HL-60/S4 treated with retinoic acid at 250 ng/mL for 4 days and 3 days (cell line): ENCODE data around the gene LARP4B.

Experiments
- in situ Hi-C: fragments of 300-500 bp; cut with MboI; formaldehyde crosslinking; loops from 2 replicates; pipeline ENCODE4 v1.7.0; 2022; ENCODE audit warnings: low sequenced_read_pairs

Gene LARP4B

DNA sequence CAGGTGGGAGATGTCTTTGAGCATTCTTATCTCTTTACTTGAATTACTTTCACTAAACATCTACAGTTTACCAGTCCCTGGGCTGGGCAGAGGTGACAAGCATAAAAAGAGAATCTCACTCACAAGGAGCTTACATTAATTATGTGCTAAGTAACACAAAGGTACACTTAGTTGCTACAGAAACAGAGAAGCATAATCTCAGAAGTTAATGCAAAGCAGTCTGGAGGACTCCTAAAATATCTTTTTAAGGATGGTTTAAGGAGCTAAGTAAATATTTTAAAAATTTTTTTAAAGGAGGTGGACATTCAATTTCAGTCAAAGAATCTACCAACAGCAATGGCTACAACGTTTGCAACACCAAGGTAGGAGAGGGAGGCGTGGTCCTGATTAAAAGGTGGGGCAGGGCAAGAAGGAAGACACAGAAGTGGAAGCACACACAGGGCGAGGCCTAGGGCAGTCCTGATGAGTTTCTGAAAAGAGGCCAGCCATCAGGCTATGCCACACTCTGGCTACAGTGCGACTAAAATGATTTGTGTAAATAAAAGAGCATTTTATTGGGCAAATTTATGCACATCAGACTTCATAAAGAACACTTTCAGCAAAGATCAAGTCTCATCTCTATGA, 5.3 kb downstream of the LARP4B start:
- in situ Hi-C loops = no loop called here

DNA sequence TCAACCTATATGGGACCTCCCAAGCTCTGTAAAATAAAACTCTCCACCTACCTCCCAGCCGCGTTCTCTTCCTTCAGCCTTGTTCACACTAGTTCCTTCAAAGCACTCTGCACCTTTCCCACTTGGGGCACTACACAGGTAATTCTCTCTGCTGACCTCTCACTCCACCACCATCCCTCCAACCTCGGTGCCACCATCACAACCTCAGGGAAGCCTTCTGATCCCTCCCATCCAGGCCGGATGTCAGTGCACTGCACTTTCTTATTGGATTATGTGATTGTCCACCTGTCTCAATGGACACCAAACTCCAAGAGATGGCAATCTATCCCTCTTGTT, 7.0 kb downstream of the LARP4B start:
- in situ Hi-C loops = no loop called here

DNA sequence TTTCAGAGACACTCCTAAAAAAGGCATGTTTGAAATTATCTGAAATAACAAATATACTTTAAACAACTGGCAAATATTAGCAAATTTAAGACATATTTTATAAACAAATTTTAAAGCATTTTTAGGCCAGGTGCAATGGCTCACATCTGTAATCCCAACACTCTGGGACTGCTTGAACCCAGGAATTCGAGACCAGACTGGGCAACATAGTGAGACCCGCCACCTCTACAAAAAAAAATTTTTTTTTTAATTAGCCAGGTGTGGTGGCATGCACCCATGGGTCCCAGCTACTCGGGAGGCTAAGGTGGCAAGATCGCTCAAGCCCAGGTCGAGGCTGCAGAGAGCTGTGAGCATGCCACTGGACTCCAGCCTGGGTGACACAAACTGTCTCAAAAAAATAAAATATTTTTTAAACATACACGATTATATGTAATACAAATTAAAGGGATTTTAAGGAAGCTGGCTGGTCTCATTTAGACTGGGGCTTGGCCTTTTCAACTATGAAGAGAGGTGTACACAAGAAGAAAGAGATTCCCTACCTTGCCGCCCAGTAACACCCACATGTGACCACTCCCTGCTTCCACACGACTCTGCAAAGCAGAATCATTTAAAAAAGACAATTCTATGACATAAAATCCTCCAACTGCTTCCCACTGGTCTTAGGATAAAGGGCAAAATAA, 7.5 kb downstream of the LARP4B start:
- in situ Hi-C loops = no loop called here

DNA sequence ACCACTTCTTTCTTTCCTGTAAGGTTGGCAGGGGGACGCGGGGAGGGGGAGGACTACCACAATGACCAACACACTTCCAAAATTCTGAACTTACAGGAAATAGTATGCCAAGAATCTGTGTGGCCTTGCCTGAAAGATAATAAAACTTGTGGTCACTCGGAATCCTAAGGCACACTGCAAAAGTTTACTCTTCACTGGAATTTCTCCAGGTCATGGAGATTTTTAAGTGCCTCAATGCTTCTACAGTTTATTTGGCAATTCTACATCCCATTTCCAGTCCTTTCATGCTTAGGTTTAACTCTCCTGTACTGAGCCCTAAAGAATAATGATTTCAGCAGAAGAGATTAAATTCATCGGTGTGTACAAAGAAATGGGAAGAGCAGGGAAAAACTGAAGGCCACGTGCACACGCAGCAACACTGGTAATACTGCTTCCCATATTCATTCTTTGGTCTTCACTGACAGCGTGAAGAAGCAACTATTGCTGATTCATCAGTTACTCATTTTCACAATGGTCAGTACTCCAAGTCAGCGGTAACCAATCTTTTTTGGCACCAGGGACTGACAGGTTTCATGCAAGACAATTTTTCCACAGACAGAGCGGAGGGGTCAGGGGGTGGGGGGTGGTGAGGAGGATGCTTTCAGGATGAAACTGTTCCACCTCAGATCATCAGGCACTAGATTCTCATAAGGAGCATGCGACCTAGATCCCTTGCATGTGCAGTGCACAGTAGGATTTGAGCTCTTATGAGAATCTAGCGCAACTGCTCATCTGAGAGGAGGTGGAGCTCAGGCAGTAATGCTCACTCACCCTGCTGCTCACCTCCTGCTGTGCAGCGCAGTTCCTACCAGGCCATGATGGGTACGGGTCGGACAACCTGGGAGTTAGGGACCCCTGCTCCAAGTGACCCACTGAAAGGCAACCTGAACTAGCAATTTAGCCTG, 9.8 kb downstream of the LARP4B start:
- in situ Hi-C loops = no loop called here

DNA sequence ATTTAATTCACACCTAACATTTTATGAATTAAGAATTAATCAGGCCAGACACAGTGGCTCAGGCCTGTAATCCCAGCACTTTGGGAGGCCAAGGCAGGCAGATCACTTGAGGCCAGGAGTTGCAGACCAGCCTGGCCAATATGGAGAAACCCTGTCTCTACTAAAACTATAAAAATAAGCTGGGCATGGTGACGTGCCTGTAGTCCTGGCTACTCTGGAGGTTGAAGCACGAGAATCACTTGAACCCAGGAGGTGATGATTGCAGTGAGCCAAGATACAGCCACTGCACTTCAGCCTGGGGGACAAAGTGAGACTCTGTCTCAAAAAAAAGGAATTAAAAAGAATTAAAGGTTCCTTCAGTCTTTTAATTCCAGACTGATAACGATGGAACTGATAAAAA, 11.1 kb downstream of the LARP4B start:
- in situ Hi-C loops = no loop called here

DNA sequence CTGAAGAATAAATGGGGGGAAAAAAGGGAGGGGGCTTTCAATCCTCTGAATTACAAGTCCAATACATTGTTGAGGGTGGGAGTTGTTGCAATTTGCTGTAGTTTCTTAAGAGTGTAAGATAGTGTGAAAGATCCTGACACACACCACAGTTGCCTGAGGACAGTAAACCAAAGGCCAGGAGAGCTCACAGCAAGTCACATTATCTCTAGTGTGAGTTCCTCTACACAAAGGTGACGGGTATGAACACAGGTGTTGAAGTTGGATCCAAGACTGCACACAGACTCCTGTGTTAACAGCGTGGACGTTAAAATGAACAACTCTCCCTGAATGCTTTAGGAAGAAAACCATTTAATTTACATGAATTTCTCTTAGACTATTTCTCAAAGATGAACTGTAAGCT, 12.0 kb downstream of the LARP4B start:
- in situ Hi-C loops = no loop called here

DNA sequence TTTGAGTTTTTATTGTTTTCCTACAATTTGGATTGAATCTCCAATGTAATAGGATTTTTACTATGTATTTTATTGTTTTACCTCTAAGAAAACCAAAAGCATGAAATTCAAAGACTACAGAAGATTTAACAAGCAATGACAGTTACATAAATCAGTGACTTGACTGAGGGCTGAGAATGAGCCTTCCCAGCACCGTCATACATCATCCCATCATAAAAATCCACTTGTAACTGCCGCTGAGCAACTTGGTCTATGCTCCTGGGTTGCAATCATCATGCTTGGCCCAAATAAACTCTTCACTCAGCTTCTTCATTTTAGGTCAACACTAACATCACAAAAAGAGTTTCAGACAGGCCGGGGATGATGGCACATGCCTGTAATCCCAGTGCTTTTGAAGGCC, 13.5 kb downstream of the LARP4B start:
- in situ Hi-C loops = no loop called here

DNA sequence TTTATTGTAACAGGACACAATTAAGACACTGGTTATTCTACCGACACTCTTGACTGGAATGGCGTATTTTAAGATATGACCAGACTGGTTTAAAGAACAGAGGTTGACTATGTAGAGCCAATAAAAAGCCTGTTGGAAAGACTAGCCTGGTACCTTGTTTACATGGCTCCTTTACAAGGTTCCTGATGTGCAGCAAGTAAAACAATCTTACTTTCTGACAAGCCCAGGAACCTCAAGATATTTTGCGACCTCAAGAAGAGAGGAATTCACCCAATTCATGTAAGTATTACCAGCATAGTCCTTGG, 14.1 kb downstream of the LARP4B start:
- in situ Hi-C loops = no loop called here

DNA sequence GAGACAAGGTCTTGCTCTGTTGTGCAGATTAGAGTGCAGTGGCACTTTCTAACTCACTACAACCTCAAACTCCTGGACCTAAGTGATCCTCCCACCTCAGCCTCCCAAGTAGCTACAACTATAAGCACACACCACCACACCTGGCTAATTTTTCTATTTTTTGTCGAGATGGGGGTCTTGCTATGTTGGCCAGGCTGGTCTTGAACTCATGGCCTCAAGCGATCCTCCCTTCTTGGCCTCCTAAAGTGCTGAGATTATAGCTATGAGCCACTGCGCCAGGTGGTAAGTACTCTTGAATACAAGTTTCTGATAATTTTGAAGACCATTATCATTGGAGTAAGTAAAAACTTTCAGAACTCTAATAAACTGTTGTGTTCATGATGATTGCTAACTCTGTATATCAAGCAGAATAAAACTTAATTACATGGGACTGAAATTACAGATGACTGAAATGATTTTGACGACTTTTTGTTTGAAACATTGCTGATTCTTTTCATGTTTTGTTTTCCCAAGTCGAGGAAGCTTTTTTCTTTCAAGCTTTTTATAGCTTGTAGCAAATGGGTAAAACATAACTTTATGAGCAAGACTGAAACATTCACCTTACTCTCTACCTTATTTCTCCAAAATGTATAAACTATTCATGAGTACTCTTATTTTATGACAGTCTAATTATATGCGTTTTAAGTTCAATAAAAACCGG, 14.6 kb downstream of the LARP4B start:
- in situ Hi-C loops = no loop called here

DNA sequence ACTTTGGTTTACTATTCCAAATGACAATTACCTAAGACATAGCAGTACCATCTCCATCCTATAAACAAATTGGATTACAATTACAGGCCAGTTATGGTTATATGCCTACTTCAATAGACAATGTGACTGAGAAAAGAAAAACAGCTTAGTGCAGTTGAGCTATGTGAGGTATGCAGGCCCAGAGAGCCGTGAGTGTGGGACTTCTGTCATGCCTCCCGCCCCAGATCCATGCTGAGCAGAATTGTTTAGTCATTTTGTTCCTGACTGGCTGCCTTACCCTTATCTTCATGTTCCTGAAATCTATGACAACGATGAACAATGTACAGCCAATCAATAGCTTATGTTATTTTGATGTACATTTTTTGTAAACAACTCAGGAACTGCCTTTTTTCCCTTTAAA, 21.7 kb downstream of the LARP4B start:
- in situ Hi-C loops = no loop called here

DNA sequence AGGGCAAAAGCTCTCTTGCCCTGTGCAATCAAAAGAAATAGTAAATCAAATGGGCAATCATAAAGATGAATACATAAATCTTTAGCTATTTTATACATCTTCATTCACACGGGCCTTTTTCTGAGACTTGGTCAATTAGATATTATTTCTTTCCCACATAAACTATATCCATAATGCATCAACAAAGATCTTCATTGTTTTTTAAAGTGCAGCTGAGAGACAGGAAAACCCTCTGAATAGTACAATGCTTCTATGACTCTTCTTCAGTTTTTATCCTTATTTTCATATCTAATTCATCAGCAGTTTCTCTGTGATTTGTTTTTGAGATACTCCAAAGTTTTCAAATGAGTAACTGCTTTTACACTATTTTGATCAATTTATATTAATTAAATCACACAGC, 25.5 kb downstream of the LARP4B start:
- in situ Hi-C loops = no loop called here

DNA sequence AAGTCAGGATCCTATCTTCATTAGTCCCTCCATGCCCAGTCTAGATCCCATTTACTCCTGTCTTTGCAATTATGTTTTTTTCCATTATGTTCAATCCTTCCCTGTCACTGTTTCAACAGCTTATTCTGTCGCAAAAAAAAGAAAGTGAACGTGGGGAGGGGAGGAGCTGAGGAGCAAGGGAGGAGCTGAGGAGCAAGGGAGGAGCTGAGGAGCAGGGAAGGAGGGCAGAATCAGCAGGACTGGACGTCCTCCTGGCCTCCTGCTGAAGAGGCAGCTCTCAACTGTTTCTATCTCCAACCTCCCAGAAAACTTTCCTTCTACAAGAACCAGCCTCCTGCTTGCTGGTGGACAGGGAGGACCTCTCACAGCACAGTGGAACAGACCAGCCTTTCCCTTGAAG, 26.0 kb downstream of the LARP4B start:
- in situ Hi-C loops = no loop called here

DNA sequence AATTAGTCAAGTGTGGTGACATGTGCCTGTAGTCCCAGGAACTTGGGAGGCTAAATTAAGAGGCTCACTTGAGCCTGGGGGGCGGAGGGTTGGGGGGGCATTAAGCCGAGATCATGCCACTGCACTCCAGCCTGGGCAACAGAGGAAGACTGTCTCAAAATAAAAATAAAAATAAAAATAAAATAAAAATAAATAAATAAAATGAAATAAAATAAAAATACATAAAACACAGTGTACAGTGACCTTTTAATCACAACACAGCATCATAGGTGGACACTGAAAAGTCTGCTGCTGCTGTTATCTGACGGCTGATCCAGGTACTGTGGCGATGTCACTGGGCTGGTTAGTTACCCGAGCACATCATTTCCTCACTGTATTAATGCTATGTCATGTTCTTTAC, 27.1 kb downstream of the LARP4B start:
- in situ Hi-C loops = no loop called here

DNA sequence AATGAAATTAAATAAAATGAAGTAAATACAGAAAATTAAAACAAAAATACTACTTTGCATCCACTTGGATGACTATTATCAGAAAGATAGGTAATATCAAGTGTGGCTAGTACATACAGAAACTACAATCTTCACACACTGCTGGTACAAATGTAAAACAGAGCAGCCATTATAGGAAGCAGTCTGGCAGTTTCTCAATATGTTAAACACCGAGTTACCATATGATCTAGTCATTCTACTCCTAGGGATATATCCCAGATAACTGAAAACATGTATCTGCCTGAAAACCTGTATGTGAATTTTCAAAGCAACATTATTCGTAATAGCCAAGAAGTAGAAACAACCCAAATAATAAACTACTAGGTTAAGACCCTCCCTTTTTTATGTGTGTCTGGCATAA, 33.4 kb downstream of the LARP4B start:
- in situ Hi-C loops = no loop called here

DNA sequence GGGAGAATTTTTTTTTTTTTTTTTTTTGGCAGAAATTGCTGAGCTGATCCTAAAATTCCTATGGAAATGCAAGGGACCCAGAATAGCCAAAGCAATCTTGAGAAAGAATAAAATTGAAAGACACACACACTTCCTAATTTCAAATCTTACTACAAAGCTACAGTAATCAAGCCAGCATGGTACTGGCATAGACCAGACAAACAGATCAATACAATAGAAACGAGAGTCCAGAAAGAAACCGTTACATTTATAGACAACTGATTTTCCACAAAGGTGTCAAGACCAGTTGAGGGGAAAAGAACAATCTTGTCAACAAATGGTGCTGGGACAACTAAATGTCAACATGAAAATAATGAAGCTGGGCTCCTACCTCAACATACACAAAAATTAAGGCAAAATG, 34.5 kb downstream of the LARP4B start:
- in situ Hi-C loops = no loop called here

DNA sequence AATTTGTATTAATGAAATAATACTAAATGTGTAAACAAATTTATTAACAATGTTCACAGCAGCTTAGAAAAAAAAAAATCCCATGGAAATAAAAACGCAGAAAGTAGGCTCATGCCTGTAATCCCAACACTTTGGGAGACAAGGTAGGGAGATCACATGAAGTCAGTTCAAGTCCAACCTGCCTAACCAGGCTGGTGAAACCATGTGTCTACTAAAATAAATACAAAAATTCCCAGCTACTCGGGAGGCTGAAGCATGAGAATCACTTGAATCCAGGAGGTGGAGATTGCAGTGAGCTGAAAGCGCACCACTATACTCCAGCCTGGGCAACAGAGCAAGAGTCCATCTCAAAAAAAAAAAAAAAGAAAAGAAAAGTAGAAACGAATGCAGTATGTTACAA, 36.2 kb downstream of the LARP4B start:
- in situ Hi-C loops = no loop called here

DNA sequence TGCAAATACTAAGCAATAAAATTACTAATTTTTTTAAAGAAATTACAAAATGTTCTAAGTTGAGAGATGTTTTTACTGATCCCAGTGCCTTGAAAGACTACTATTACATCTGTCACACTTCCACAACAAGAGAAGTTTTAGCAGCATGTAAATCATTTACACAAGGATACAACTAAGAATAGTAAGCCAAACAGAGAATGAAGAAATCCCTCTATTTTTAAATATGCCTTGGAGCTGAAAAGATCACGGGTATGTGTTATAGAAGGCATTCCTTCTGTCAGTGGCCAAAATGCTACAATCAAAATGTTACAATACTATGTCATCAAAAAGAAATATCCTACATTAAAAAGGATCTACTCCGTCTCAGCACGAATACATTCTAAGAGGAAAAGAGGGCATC, 52.6 kb downstream of the LARP4B start:
- in situ Hi-C loops = no loop called here

DNA sequence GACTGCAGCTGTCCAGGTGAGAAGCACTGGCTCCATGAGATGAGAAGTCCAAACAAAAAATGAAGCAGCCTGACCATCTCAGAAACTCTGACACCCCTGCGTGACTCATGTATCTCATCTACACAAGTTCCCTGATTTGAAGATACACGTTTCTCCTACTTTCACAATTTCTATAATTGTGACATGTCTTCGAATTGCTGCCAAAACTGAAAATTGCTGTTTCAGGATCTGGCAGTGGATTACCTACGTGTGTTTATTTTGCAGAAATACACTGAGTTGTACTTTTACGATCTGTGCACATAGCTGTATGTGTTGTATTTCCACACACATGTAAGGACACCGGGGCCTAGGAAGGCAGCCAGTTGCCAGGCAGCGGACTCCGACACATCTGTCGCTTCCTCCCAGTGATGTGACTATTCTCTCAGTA, 53.2 kb downstream of the LARP4B start:
- in situ Hi-C loops = no loop called here

DNA sequence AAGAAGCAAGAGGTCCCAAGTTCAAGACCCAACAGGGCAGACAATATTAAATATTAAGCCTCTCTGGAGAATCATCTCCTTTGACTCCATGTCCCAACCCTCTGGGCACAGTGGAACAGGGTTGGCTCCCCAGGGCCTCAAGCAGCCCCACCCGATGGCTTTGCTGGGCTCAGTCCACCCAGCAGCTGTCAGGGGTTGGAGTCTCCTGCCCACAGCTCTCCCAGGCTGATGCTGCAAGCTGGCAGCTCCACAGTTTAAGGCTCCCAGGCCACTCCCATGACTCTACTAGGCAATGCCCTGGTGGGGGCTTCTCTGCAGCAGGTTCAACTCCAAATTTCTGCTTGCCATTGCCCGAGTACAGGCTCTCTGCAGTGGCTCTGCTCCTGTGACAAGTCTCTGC, 55.1 kb downstream of the LARP4B start:
- in situ Hi-C loops = no loop called here

DNA sequence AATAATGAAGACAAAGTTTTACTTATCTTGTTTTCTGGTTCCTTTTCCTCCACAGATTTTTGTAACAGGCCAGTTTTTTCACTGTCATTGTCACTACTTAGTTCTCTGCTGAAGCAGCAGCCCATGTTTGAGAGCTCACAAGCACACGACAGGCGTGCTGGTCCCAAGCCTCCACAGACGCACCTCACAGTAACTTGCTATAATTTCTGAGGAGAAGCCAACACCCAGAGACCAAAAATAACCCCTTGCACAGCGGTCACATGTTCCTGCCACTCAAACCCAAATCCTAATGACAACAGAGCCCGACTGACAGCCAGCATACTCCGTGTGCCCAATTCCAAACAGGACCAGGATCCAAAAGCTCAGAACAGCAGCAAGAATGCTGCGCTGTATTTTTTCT, 58.5 kb downstream of the LARP4B start:
- in situ Hi-C loops = no loop called here

DNA sequence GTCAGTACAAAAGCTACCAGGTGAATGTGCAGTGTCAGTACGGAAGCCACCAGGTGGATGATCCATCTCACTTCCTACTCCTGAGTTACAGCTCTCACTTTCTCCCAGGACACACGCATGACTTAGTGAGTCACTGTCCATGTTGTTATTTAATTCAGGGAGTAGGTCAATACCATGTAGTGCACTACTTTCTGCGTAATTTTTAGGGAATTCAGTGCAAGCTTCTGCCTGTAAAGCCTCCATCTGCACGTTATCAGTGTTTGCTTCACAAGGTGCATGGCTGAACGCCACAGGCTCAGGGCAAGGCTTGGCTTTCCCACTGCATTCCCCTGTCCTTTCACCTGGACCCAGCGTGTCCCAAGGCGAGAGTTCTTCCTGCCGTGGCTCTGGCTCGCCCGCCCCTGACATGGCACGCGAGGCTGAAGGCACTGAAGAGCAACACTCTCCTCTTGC, 59.5 kb downstream of the LARP4B start:
- in situ Hi-C loops = no loop called here
